Endodermal cell (in vitro differentiated cells): ENCODE measurements around the gene KRT76. TPM values are rescaled to one million over a fixed set of nuclear protein-coding genes. Genes with fewer than 3 reads are reported as not detected.

Experiments used
- DNase-seq: peaks from one replicate; pipeline ENCODE4 v3.0.0-alpha.2; 2017
- H3K27ac ChIP-seq: 2 replicates; pipeline ENCODE4 v1.5.1; 2013; ENCODE audit warnings: mild to moderate bottlenecking, low read depth, low read length, moderate library complexity
- H3K27me3 ChIP-seq: 2 replicates; pipeline ENCODE4 v1.6.1; 2013; ENCODE audit warnings: mild to moderate bottlenecking, low read length, moderate library complexity; ENCODE audit not compliant: insufficient read depth, control insufficient read depth, poor library complexity, severe bottlenecking
- H3K36me3 ChIP-seq: 2 replicates; pipeline ENCODE4 v1.7.0; 2013; ENCODE audit warnings: mild to moderate bottlenecking, low read length, moderate library complexity; ENCODE audit not compliant: control insufficient read depth, insufficient read depth
- H3K4me1 ChIP-seq: one replicate; pipeline ENCODE4 v1.7.0; 2013; ENCODE audit warnings: low read length; ENCODE audit not compliant: control insufficient read depth, insufficient read depth
- H3K4me3 ChIP-seq: 2 replicates; pipeline ENCODE4 v1.5.1; 2013; ENCODE audit warnings: mild to moderate bottlenecking, low read length, moderate library complexity
- H3K9ac ChIP-seq: 2 replicates; pipeline ENCODE4 v1.6.1; 2013; ENCODE audit warnings: mild to moderate bottlenecking, low read length, moderate library complexity; ENCODE audit not compliant: poor library complexity, severe bottlenecking; ENCODE audit errors: extremely low read depth
- H3K9me3 ChIP-seq: 2 replicates; pipeline ENCODE4 v1.6.1; 2013; ENCODE audit warnings: mild to moderate bottlenecking, low read length, moderate library complexity; ENCODE audit not compliant: control insufficient read depth
- H3K27ac Mint-ChIP-seq: 2 replicates; pipeline ENCODE4 v1.8.0; 2020; ENCODE audit warnings: mixed read lengths
- H3K27me3 Mint-ChIP-seq: 2 replicates; pipeline ENCODE4 v1.8.0; 2021; ENCODE audit warnings: mild to moderate bottlenecking, mixed read lengths; ENCODE audit not compliant: insufficient read depth
- H3K36me3 Mint-ChIP-seq: 2 replicates; pipeline ENCODE4 v1.8.0; 2020; ENCODE audit warnings: low read depth, mixed read lengths
- H3K4me1 Mint-ChIP-seq: 2 replicates; pipeline ENCODE4 v1.8.0; 2020; ENCODE audit warnings: mixed read lengths
- H3K4me3 Mint-ChIP-seq: 2 replicates; pipeline ENCODE4 v1.8.0; 2020; ENCODE audit warnings: mild to moderate bottlenecking, moderate library complexity, mixed read lengths
- H3K9me3 Mint-ChIP-seq: 2 replicates; pipeline ENCODE4 v1.8.0; 2020; ENCODE audit warnings: mild to moderate bottlenecking, mixed read lengths
- CTCF ChIP-seq: fragments of 200-600 bp; sonication (generic); conservative IDR thresholded peaks from 2 replicates; pipeline ENCODE4 v1.5.0; 2021; ENCODE audit warnings: antibody characterized with exemption, mild to moderate bottlenecking
- WGBS, 2 experiments: methylation state at CpG; one replicate each; pipeline versions ENCODE4 v1.1.5 to v1.1.7; 2013; ENCODE audit warnings: missing lambda C conversion rate in 2 of 2, mixed read lengths in 1 of 2; ENCODE audit not compliant: insufficient coverage in 1 of 2, insufficient read length in 1 of 2; 5-methylcytosine and 5-hydroxymethylcytosine counted together
- total RNA-seq, 2 donors: library from RNA; stranded (reverse); fragmentation: NEBNext Ultra II Directional in 1 of 2; extraction: Animal tissue kit (Norgen Biotek cat#: 25700) in 1 of 2; gene quantifications; 2 replicates in 1 of 2; 3 replicates in 1 of 2; pipeline ENCODE4 v1.2.1, GENCODE V29; 2021

Gene KRT76
- total RNA-seq, 2 donors from 2014 or later: not detected

GRCh38 chr12:52790427-52791270, 13.5 kb upstream of the KRT76 start:
- peak; percentile 13 for TF ChIP-seq CTCF

DNA sequence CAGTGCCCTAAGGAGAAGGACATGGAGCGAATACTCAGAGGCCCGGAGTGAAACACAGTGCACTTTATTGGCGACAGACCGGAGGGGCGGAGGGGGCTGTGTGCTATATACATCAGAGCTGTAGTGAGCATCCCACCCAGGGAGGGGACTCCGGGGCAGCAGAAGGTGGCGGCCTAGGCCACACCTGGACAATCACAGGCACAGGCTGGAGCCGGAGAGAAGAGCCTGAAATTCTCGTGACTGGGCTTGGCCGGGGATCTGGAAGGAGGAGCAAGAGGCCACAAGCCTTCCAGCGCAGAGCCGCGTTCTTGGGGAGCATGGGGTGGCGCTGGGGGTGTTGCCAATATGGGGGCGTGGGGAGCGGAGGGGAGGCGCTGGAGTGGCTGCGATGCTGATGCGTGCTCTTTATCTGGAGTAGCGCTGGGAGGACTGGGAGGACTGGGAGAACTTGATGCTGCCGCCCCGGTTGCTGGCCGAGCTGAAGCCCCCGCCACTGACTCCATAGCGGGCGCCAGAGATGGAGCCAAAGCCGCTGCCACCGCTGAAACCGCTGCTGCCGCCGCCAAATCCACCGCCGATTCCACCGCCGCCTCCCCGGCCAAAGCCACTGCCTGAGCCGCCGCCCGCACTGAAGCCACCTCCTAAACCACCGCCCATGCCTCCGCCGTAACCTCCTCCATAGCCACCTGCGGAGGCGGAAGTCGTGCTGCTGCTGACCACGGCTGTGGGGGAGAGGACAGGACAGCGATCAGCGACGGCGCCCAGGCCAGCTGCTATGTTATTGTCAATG, 12.7 kb upstream of the KRT76 start:
- TF ChIP-seq CTCF: no peak
- H3K9me3 ChIP-seq: no peaks in the 10 kb centered on the region
- H3K9ac ChIP-seq: no peak overlapping the region
- no peak overlapping the region for H3K27ac Mint-ChIP-seq
- no peak overlapping the region for H3K27ac ChIP-seq
- no peaks in the 10 kb centered on the region for H3K9me3 Mint-ChIP-seq
- H3K4me3 ChIP-seq: no peak overlapping the region
- H3K4me1 Mint-ChIP-seq: no peaks in the 10 kb centered on the region
- H3K36me3 Mint-ChIP-seq: no peaks in the 10 kb centered on the region
- H3K36me3 ChIP-seq: no peaks in the 10 kb centered on the region
- WGBS, 2 experiments: 91 to 94% methylated on average over 39 to 50 of the region's 50 CpGs
- H3K4me1 ChIP-seq: no peaks in the 10 kb centered on the region
- no peaks in the 10 kb centered on the region for H3K27me3 ChIP-seq
- DNase-seq: peak; percentile 85
- peaks cover 30% of the 10 kb centered on the region for H3K27me3 Mint-ChIP-seq
- peak overlapping the region; percentile 7 for H3K4me3 Mint-ChIP-seq

More at GRCh38 chr12:52790427-52791270, 13.5 kb upstream of the KRT76 start:
- no peak for DNase-seq
- H3K9me3 ChIP-seq: no peaks in the 10 kb centered on the region
- Mint-ChIP-seq H3K4me1 (no peaks in the 10 kb centered on the region), H3K27ac (no peak overlapping the region), H3K4me3 (peak overlapping the region; percentile 7), H3K36me3 (no peaks in the 10 kb centered on the region), H3K27me3 (peaks cover 30% of the 10 kb centered on the region), H3K9me3 (no peaks in the 10 kb centered on the region)
- H3K4me1 ChIP-seq: no peaks in the 10 kb centered on the region
- no peaks in the 10 kb centered on the region for H3K36me3 ChIP-seq
- no peak overlapping the region for H3K9ac ChIP-seq
- H3K27ac ChIP-seq: no peak overlapping the region
- WGBS, 2 experiments: 89 to 92% methylated on average over 17 to 19 of the region's 19 CpGs
- no peaks in the 10 kb centered on the region for H3K27me3 ChIP-seq
- H3K4me3 ChIP-seq: no peak overlapping the region

DNA sequence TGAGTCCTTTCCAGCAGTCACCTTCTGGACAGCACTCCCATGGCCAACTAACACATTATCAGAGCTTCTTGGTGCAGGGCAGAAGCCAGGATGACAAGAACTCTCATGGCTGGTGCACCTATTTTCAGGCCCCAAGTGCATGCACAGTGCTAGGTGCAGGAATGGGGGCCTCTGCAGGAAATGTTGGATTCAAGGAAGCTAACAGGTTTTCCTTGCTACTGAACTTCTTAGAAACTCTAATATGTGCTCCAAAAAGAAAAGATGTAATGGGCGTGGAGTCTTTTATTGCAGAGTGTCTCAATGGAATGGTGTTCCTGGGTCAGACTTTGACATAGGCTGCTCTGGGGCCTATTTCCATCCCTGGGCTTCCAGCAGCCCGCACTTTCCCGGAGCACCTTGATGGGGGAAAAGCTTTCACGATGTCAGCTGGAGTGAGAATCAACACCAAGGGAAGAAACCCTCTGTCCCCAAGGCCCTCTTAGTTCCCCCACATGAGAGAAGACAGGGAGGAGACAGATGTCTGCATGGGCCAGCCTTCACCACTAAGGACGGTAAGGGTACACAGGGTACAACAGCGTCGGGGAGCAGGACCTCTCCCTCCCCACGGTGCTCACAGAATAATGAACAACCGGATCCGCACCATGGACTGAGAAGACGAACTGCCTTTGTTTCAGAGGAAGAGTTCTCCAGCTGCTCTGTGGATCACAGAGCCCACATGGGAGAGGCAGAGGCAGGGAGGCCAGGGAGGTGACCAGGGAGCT, 11.9 kb upstream of the KRT76 start:
- 87 to 91% methylated on average over 8 to 11 of the region's 11 CpGs for WGBS, 2 experiments
- Histone ChIP-seq H3K4me3 (no peak overlapping the region), H3K36me3 (no peaks in the 10 kb centered on the region), H3K27ac (no peak overlapping the region), H3K9ac (no peak overlapping the region), H3K9me3 (no peaks in the 10 kb centered on the region), H3K27me3 (no peaks in the 10 kb centered on the region), H3K4me1 (no peaks in the 10 kb centered on the region)
- no peaks in the 10 kb centered on the region for H3K36me3 Mint-ChIP-seq
- peaks cover 27% of the 10 kb centered on the region for H3K27me3 Mint-ChIP-seq
- no peak overlapping the region for H3K4me3 Mint-ChIP-seq
- no peak for TF ChIP-seq CTCF
- no peak overlapping the region for H3K27ac Mint-ChIP-seq
- no peaks in the 10 kb centered on the region for H3K4me1 Mint-ChIP-seq
- H3K9me3 Mint-ChIP-seq: no peaks in the 10 kb centered on the region
- DNase-seq: no peak
